Breast epithelium (tissue), 4 donors: Measurements from ENCODE around the gene PDE4D. TPM values are rescaled to one million over a fixed set of nuclear protein-coding genes. Genes with fewer than 3 reads are reported as not detected.
"Not testable (repeated sequence)": the region's sequence is repeated elsewhere in the genome, so short reads cannot be mapped to it uniquely, and the experiment has no call there.

Experiments
- DNase-seq, 2 donors: peaks; one replicate each; pipeline ENCODE4 v3.0.0-alpha.2; 2019; ENCODE audit warnings: low spot score in 2 of 2
- H3K27ac ChIP-seq, 2 donors: fragments of 200-600 bp; sonication (generic) in 1 of 2; one replicate each; pipeline ENCODE4 v1.5.1; 2016 to 2019; ENCODE audit warnings: mild to moderate bottlenecking in 1 of 2
- H3K27me3 ChIP-seq, 2 donors: fragments of 200-600 bp; sonication (generic) in 1 of 2; one replicate each; pipeline versions ENCODE4 v1.5.1 to v1.6.0; 2017 to 2019; ENCODE audit warnings: control low read depth in 1 of 2, mild to moderate bottlenecking in 1 of 2
- H3K36me3 ChIP-seq: fragments of 200-600 bp; one replicate; pipeline ENCODE4 v1.5.1; 2019
- H3K4me1 ChIP-seq, 2 donors: fragments of 200-600 bp; sonication (generic); one replicate each; pipeline ENCODE4 v1.5.1; 2016 to 2019; ENCODE audit warnings: control low read depth in 1 of 2
- H3K4me3 ChIP-seq, 3 donors: fragments of 200-600 bp; sonication (generic); 1 replicate in 2 of 3; 2 replicates in 1 of 3; pipeline ENCODE4 v1.5.1; 2016 to 2019; ENCODE audit warnings: mild to moderate bottlenecking in 3 of 3, moderate library complexity in 2 of 3
- H3K9me3 ChIP-seq, 2 donors: fragments of 200-600 bp; sonication (generic) in 1 of 2; one replicate each; pipeline ENCODE4 v1.5.1; 2016 to 2019; ENCODE audit warnings: control low read depth in 1 of 2
- CTCF ChIP-seq, 3 donors: fragments of 450-650 bp; IDR thresholded peaks; one replicate each; pipeline ENCODE4 v1.5.1; 2016 to 2017; ENCODE audit warnings: antibody characterized with exemption in 3 of 3, mild to moderate bottlenecking in 3 of 3, moderate library complexity in 3 of 3
- POLR2A ChIP-seq: fragments of 450-650 bp; IDR thresholded peaks from one replicate; pipeline ENCODE4 v1.6.1; 2016; ENCODE audit warnings: antibody characterized with exemption, mild to moderate bottlenecking, moderate library complexity
- POLR2AphosphoS5 ChIP-seq, 3 donors: sonication (generic); formaldehyde crosslinking; IDR thresholded peaks; one replicate each; pipeline ENCODE4 v1.6.1; 2017; ENCODE audit warnings: antibody characterized with exemption in 3 of 3
- intact Hi-C: fragments of 100-400 bp; cut with DNase I; formaldehyde crosslinking; loops from one replicate; pipeline ENCODE4 v1.15.1; 2023; ENCODE audit warnings: low total_unique reads
- total RNA-seq, 3 donors: library from RNA; depleted of rRNA; stranded (reverse); fragments of >200 nt; gene quantifications; one replicate each; pipeline ENCODE4 v1.1.0, GENCODE V29; 2016

The PDE4D gene
- total RNA-seq, 3 donors from 2014 or later = 14.4 to 37.4 (median 28.2) TPM

GRCh38 chr5:59312223-59312622 lies 581.3 kb downstream of the PDE4D start:
- no peak overlapping the region for H3K27ac ChIP-seq

GRCh38 chr5:59308685-59309084 lies 584.8 kb downstream of the PDE4D start:
- H3K27ac ChIP-seq, H3K27me3 ChIP-seq, H3K36me3 ChIP-seq, H3K4me1 ChIP-seq, DNase-seq, H3K4me3 ChIP-seq, H3K9me3 ChIP-seq, intact Hi-C loops: not testable (repeated sequence)

More at GRCh38 chr5:59312223-59312622, 581.3 kb downstream of the PDE4D start:
- H3K36me3 ChIP-seq = no peaks in the 10 kb centered on the region
- DNase-seq = no peak
- no peak overlapping the region for H3K4me3 ChIP-seq
- intact Hi-C loops = no loop called here
- H3K9me3 ChIP-seq = no peaks in the 10 kb centered on the region
- TF ChIP-seq CTCF (IDR thresholded peaks at IDR 0.05) (no peak), POLR2AphosphoS5 (IDR thresholded peaks at IDR 0.05) (no peak), POLR2A (no peak)
- no peaks in the 10 kb centered on the region for H3K27me3 ChIP-seq
- H3K4me1 ChIP-seq = no peaks in the 10 kb centered on the region

- DNase-seq, H3K4me3 ChIP-seq, H3K27ac ChIP-seq, H3K36me3 ChIP-seq, H3K4me1 ChIP-seq, H3K9me3 ChIP-seq, intact Hi-C loops, H3K27me3 ChIP-seq: not testable (repeated sequence)
These were observed 590.2 kb downstream of the PDE4D start for GRCh38 chr5:59303289-59303716.

- H3K4me1 ChIP-seq, H3K27ac ChIP-seq, H3K36me3 ChIP-seq, H3K27me3 ChIP-seq, DNase-seq, H3K9me3 ChIP-seq, intact Hi-C loops, H3K4me3 ChIP-seq: not testable (repeated sequence)
These were observed 591.0 kb downstream of the PDE4D start for GRCh38 chr5:59302509-59302908.

GRCh38 chr5:59301727-59302126 lies 591.8 kb downstream of the PDE4D start:
- H3K9me3 ChIP-seq = no peaks in the 10 kb centered on the region
- no peak for TF ChIP-seq POLR2AphosphoS5 (IDR thresholded peaks at IDR 0.05)
- no peak for TF ChIP-seq CTCF (IDR thresholded peaks at IDR 0.05)
- TF ChIP-seq POLR2A = no peak

GRCh38 chr5:59300930-59301329 lies 592.6 kb downstream of the PDE4D start:
- Histone ChIP-seq H3K4me1 (peaks cover 0 to 3% of the 10 kb centered on the region in 2 donors), H3K27ac (no peak overlapping the region), H3K36me3 (no peaks in the 10 kb centered on the region), H3K4me3 (no peak overlapping the region), H3K27me3 (no peaks in the 10 kb centered on the region), H3K9me3 (no peaks in the 10 kb centered on the region)
- TF ChIP-seq CTCF (IDR thresholded peaks at IDR 0.05) (no peak), POLR2A (no peak), POLR2AphosphoS5 (IDR thresholded peaks at IDR 0.05) (no peak)
- intact Hi-C loops = no loop called here
- no peak for DNase-seq

More at GRCh38 chr5:59301727-59302126, 591.8 kb downstream of the PDE4D start:
- Histone ChIP-seq H3K27ac (no peak overlapping the region), H3K36me3 (no peaks in the 10 kb centered on the region), H3K4me1 (no peaks in the 10 kb centered on the region), H3K27me3 (no peaks in the 10 kb centered on the region), H3K4me3 (no peak overlapping the region)
- no peak for DNase-seq
- intact Hi-C loops = no loop called here

GRCh38 chr5:59299006-59299405 lies 594.5 kb downstream of the PDE4D start:
- peaks cover 0 to 3% of the 10 kb centered on the region in 2 donors for H3K4me1 ChIP-seq

More at GRCh38 chr5:59299006-59299405, 594.5 kb downstream of the PDE4D start:
- no peak for DNase-seq
- H3K27me3 ChIP-seq = no peaks in the 10 kb centered on the region
- no peak overlapping the region for H3K4me3 ChIP-seq
- H3K36me3 ChIP-seq = no peaks in the 10 kb centered on the region
- no peaks in the 10 kb centered on the region for H3K9me3 ChIP-seq
- intact Hi-C loops = no loop called here
- no peak overlapping the region for H3K27ac ChIP-seq
- no peak for TF ChIP-seq POLR2A
- no peak for TF ChIP-seq POLR2AphosphoS5 (IDR thresholded peaks at IDR 0.05)
- TF ChIP-seq CTCF (IDR thresholded peaks at IDR 0.05) = no peak
